GM10847 (cell line): ENCODE data around the gene FRS3.

Experiments used
- POLR2A ChIP-seq: IDR thresholded peaks from 2 replicates; pipeline ENCODE4 v1.6.1; 2011; ENCODE audit not compliant: insufficient read length; ENCODE audit errors: extremely low read depth

Gene FRS3

DNA sequence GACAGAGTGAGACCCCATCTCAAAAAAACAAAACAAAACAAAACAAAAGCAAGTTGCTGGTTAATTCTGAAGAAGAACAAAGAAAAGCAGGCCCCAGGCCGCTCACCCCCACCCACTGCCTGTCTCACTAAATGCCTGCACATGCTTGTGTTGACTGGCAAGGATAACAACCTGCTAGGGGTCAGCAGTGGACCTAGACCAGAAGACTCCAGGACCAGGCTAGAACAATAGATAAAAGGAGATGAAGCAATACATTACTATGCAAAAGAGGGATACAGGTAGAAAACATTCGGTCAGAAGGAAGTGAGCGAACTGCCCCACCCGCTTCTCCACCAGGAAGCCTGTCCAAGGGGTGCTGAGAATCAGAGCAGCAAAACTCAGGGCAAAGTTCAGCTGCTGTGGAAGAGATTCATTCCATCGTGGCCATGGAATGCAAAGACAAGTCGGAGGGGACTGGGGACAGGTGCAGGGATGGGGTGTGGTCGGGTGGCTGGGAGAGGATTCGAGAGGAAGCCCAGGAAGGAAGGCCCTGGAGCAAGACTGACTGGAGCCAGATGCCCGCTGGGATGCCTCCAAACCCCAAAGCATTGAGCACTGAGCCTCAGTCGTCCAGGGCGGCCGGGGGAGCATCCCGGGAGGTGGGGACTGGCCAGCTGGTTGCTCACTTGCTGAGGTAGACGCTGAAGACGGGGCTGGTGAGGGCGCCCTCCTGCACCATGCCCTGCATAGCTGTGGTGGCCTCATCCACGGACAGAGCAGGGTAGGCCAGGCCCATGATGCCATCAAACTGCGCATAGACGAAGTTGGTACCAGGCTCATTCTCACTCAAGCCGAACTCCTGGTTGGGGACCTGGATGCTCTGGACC, 37.8 kb downstream of the FRS3 start:
- no peak for TF ChIP-seq POLR2A

DNA sequence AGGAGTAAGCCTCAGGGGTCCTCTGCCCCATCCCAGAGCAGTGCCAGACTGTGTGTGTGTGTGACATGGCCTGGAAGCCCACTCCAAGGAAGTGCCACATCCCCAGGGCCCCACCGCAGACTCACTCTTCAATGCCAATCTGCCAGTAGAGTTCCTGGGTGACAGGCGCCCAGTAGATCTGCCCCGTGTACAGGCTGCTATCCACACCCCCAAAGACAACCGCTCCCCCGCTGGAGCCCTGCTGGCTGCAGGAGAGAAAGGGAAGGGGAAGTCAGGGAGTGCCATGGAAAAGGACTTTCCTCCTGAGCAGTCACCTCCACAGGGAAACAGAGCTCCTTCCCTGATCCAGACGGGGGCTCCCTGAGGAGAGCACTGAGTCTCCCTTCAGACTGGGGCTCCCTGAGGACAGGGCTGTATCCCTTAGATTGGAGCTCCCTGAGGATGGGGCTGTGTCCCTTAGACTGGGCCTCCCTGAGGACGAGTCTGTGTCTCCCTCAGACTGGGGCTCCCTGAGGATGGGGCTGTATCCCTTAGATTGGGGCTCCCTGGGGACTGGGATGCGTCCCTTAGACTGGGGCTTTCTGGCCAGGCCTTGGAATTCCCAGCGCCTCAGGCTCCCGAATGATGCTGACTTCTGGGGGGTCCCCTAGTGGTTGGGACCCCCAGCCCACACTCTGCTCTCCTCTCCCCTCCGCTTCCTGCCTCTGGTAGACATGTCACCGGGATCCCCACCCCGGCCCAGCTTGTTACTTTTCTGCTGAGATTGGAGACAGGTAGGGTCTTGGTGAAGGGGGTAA, 39.1 kb downstream of the FRS3 start:
- no peak for TF ChIP-seq POLR2A

DNA sequence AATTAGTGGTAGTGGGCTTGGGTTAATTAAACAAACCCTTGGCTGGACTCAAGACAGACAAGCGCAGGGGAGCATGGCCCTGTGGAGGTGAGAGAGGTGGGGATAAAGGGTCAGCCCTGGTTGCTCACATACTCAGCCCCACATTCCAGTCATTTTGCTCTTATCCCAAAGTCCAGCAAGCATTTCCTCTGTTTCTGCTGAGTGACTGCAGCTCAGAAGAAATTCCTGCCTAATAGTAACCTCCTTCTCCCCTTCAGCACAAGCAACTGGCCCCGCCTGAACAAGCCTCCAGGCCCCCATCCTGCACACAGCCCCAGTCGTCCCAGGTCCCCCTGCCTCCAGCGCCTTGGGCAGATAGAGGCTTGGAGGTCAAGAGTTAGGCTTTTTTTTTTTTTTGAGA, 40.7 kb downstream of the FRS3 start:
- no peak for TF ChIP-seq POLR2A

DNA sequence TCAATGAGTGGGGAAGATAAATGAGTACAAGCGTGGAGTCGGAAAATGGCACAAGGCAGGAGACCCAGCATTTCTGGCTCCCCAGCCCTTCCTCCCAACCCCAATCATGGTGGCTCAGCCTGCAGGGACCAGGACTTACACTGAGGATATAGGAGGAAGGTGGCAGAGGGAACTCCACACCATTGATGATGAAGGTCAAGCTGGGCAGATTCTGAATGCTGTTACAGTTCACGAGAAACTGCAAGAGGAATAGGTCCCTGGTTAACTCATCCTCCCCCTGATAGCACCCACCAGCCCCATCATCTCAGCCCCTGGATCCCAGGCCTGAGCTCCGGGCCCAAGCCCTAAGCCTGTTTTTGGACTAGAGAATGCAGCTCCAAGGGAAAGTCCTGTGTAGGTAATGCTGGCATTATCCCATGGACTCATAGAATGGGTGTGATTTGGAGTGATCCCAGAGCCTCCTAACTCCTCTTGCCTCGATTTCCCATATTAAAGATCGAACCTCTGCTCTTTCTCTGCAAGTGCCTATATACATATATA, 42.0 kb downstream of the FRS3 start:
- no peak for TF ChIP-seq POLR2A

DNA sequence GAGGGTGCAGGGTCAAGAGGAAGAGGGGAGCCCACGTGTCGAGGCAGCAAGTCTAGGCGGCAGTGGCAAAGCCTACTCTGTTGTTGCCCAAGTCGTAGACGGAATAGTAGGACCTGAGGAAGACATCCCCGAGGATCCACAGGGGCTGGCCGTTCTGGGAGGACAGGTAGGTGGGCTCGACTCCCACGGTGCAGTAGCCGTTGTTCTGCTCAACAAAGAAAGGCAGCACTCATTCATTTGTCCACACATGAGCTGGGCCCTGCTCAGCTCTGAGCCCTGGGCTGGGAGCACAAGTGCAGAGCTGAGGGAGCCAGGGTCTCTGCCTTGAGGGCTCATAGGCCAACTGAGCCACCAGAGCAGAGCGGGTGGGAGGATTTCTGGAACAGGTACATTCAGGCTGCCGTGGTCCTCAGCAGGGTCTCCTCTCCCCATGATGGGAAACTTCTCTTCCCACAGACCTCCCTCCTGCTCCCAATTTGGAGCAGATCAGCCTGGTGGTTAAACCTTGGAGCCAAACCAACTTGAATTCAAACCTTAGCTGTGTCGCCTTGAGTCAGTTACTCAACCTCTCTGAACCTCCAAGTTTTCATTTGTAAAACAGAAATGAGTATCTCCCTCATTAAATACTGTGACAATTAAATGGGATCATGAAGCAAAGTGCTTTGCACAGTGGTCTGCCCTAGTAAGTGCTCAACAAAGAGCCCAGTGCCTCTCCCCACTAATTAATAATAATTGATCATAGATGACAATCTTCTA, 42.7 kb downstream of the FRS3 start:
- no peak for TF ChIP-seq POLR2A

DNA sequence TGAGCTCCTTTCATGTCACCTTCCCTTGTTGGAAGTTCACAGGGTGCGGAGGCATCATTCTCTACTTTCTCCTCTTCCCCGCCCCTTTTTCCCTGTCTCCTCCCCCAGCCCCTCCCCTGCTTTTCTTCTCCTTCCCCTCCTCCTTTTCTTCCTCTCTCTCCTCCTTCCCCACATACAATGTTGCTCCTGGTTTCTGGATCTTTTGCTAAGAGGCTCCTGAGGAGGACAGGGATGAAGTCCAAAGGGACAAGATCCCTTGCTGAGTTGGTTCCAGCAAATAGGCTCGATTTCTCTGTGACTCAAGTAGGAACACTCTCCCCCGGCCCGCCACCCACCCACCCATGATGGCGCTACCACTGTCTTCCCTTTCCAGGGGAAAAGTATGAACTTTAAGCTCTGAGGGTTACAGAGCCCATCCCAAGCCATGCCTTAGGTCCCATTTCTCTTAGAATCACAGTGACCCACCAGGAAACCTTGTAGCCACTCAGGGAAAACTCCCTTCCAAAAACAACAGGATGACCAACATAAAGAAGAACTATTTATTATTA, 43.4 kb downstream of the FRS3 start:
- no peak for TF ChIP-seq POLR2A

DNA sequence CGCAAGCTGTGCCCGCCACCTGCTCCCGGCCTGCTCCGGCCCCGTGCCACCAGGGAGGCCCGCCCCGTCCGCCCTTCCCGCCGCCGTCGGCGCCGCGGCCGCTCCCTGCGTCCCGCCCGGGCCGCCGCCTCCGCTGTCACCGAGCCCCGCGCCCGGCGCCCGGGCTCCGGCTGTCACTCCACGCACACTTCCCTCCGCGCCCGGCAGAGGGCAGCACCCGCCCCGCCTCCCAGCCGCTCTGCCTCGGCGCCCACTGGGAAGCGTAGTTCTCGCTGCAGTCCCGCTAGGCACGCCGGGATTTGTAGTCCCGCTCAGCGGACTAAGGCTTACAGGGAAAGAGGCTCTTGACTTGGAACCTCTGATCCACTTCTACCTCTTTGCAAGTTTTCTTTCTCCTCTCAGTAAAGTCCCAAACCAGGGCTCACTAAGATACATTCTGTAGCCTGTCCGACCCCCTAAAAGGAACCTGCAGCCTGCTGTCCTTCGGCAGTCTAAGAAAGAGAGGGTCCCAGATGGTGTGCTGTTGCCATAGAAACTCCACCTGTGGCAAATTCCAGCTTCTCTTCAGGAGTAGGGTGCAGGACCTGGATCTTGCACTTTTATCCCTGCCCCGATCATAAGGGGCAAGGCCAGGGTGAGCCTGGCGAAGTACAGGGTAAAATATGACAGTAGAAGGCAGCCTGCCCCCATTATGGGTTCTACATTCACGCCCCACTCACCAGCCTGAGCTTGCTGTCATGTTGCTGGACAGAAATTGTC, 44.1 kb downstream of the FRS3 start, which contains the start of gene TFEB:
Gene TFEB (minus strand): TSS at position 182 of the 759 bp plus-strand sequence. CDS start 44,395 bp downstream, outside the sequence.
- TF ChIP-seq POLR2A = no peak

DNA sequence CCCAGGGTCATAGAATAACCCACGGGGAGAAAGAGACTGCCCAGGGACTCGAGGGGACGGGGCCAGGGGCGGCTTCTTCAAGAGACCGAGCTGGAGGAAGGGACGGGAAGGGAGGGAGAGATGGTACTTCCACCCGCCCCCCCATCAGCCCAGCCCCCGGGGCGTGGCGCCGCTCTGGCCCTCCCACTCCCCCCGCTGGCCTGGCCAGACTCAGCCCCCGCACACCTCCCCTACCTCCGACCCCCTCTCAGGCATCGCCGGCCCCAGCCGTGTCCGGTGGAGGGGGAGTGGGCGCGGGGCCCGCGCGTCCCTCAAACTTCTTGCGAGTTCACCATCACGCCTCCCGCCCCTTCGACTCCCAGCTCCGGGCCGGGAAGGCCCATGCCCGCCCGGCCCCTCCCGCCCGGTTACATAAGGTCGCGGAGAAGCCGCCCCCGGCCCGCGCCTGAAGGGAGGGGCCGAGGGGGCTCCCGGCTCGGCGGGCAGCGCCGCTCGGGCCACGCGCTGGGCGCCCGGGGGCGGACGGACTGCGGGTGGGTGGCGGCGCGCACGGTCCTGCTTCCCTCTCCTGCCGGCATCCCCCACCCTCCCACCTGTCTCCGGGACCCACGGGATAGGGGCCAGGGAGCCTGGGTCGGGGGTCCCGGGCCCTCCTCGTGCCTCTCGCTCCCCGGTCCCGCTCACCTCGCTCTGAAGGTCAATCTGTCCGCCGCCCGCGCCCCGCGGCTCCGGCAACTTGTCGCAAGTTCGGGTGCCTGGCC, 44.9 kb downstream of the FRS3 start:
- TF ChIP-seq POLR2A = no peak

DNA sequence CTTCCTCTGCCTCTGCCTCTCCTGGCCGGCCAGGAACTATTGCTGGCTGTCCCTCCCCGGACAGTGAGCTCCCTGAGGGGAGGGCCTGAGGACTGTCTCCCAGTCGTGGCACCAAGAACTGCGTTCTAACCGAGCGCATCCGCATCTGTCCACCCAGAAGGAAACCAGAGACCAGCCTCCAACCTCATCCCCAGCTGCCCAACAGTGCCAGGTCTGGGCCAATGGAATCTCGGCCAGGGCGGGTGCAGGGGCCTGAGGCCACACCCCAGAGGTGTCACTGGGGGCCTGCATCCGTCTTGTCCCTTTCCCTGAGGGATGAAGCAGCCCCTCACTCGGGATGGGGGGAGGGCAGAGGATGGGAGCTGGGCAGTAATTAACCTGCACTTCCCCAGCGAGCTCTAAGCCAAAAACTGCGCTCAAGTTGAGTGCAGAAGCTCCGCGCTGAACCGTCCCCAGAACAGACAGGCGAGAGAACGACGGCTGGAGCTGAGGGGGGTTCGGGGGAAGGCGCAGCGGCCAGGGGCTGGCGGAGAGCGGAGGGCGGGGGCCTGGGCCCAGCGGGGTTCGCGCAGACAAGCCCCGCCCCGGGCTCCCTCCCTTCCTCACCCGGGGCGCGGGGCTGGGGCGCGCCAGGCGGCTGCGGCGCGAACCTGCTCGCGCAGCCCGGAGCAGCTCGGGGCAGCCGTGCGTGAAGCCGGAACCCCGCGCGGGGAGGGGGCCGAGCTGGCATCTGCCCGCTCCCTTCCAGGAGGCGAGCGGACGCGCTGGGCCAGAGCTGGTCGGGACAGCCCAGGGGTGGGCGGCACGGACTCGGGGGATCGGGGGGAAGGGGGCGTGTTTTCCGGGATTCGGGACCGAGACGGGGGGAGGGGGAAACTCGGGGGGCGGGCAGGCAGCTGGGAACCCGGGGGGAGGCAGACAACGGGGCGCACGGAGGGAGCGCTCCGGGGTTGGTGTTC, 45.7 kb downstream of the FRS3 start:
- TF ChIP-seq POLR2A = peak; percentile 67

DNA sequence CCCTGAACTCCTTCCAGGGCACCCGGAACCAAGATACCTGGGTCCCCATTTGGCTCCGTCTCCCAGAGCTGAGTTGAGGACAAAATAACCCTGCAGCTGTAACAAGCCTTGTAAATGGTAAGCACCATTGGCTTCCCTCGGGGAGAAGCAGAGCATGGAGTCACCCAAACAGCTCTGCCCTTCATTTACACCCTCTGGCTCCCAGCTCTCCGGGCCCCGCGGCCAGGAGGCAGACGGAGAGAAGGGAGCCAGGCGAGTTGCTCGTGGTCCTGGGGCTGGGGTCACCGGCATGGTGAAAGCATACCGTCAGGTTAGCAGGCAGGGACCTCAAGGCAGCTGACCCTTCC, 46.4 kb downstream of the FRS3 start:
- no peak for TF ChIP-seq POLR2A

DNA sequence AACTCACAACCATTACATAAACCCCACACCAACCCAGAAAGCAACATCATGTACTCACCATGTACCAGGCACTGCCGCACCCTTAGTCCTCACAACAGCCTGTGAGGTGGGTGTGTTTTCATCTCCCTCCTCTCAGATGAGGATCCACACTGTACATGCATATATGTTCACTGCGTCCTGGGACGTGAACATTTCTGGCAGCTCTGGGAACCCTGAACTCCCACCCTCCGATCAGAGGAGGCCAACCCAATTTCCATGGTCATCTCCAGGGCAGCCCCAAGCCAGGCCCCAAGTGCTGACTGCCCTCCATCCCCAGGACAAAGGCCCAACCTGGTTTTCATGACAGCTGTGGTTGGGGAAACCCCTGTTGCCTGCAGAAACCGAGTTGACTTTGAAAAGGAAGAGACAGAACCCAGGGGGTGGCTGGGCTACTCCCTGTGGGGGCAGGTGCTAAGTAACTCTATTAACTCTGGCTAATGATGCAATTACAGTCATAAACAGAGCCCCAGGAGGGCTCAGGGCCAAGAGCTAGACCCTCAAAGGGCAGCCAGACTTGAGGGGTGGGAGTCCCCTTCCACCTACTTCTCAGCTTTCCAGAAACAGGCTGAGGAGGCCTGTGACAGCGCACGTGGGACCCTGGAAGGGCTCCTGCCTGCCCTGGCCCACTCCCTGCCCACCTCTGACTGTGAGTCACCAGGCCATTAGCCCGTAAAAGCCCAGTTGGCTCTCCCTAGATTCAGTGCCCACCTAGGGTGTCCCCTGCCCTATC, 46.9 kb downstream of the FRS3 start:
- peak; percentile 20 for TF ChIP-seq POLR2A

DNA sequence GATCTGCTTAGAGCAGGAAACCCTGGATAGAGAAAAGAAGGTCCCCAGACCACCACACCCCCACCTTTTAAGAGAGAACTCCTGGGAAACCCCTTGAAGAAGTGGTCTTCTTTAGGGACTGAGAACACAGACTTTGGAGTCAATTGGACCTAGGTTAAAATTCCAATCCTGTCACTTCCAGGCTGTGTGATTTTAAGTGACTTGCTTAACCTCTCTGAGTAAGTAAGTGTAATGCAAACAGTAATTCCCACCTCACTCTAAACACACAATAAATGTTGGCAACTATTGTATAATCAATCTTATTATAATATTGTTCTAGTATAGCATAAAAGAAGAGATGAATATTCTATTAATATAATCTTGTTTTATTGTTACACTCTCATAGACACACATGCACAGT, 47.6 kb downstream of the FRS3 start:
- no peak for TF ChIP-seq POLR2A

DNA sequence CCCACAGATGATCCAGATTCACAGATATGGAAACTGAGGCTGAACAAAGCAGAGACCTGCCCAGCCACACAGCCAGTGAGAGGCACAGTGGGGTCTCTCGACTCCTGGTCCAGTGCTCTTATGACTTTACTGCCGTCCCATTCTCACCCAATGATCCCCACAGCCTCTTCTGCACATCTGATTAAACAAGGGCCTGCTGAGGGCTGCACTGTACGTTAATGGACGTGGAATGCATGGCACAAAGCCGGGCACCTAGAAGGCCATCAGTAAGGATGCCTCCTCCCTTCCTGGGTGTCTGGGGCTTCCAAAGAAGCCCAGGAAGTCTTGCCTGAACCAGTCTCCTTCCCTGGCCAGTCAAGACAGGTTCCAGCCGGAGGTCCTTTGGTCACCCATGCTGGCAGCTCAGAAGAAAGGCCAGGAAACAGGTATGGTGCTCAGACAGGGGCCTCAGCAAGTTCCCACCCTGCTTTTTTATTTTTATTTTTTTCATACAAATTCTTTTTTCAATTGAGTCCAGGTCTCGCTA, 48.1 kb downstream of the FRS3 start:
- no peak for TF ChIP-seq POLR2A
